HG03439 (cell line): ENCODE measurements around the gene ATP6V0A1.
"Not testable (repeated sequence)": the region's sequence is repeated elsewhere in the genome, so short reads cannot be mapped to it uniquely, and the experiment has no call there.

Source experiments
- ATAC-seq: cut with Tn5 transposase; IDR thresholded peaks from one replicate; pipeline ENCODE4 v1.9.1; 2021; ENCODE audit warnings: mild to moderate bottlenecking, moderate library complexity; ENCODE audit not compliant: unreplicated experiment

The ATP6V0A1 gene

GRCh38 chr17:42555961-42556617 is 97.4 kb downstream of the ATP6V0A1 start:
- not testable (repeated sequence) for ATAC-seq

- ATAC-seq = no peak
Observed at GRCh38 chr17:42559075-42559474, 100.4 kb downstream of the ATP6V0A1 start.

- ATAC-seq = no peak
Observed at GRCh38 chr17:42560246-42560645, 101.6 kb downstream of the ATP6V0A1 start.

- ATAC-seq = peak; percentile 50
Observed at GRCh38 chr17:42561897-42562387, 103.3 kb downstream of the ATP6V0A1 start, which contains the start of gene COASY. Gene COASY (plus strand): TSS chr17:42562148. CDS start chr17:42562623, 475 bp downstream.

GRCh38 chr17:42562388-42563142 is 103.9 kb downstream of the ATP6V0A1 start:
- no peak for ATAC-seq

GRCh38 chr17:42563143-42563509 is 104.4 kb downstream of the ATP6V0A1 start:
- ATAC-seq = no peak

- ATAC-seq = no peak
Observed at GRCh38 chr17:42563543-42563942, 104.9 kb downstream of the ATP6V0A1 start.

GRCh38 chr17:42563950-42564349 is 105.3 kb downstream of the ATP6V0A1 start:
- no peak for ATAC-seq

GRCh38 chr17:42564815-42565522 is 106.3 kb downstream of the ATP6V0A1 start:
- ATAC-seq = no peak

GRCh38 chr17:42565523-42566214 is 107.0 kb downstream of the ATP6V0A1 start:
- no peak for ATAC-seq

GRCh38 chr17:42566215-42566882 is 107.7 kb downstream of the ATP6V0A1 start:
- ATAC-seq = no peak

- peak; percentile 48 for ATAC-seq
Observed at GRCh38 chr17:42566883-42567573, 108.3 kb downstream of the ATP6V0A1 start, which contains the start of gene MLX. Gene MLX (plus strand): TSS chr17:42567100. CDS start chr17:42567125, 25 bp downstream.

GRCh38 chr17:42568341-42569111 is 109.8 kb downstream of the ATP6V0A1 start:
- ATAC-seq = no peak

- ATAC-seq = no peak
Observed at GRCh38 chr17:42571435-42572225, 113.0 kb downstream of the ATP6V0A1 start.
